Measurements from ENCODE around the gene LHPP.

Gene LHPP

GRCh38 chr10:124512600-124512999 lies 51.0 kb downstream of the LHPP start:
- CTCF ChIA-PET = interaction anchor here (1.5 kb wide), 1 partner anchor 22 kb away, joined by 3 read pairs; no protein-coding TSS in a partner anchor
- no peak for DNase-seq
- 92% methylated on average over 4 of the region's 8 CpGs for WGBS (ENCODE audit: insufficient coverage)

GRCh38 chr10:124515244-124515970 lies 53.8 kb downstream of the LHPP start:
- POLR2A ChIA-PET = no interaction called here
- Histone ChIP-seq H3K4me1 (ENCODE audit: control extremely low read depth in 1 of 4, control insufficient read depth in 4 of 4, insufficient read depth in 4 of 4, low read length in 3 of 4) (no peaks in the 10 kb centered on the region), H3K4me3 (ENCODE audit: control insufficient read depth in 1 of 7, extremely low read depth in 1 of 7, insufficient read depth in 4 of 7, low read depth in 2 of 7, low read length in 6 of 7) (no peak overlapping the region), H3K9me3 (ENCODE audit: control extremely low read depth in 1 of 5, control insufficient read depth in 4 of 5, insufficient read depth in 2 of 5, low read depth in 1 of 5, low read length in 4 of 5) (no peaks in the 10 kb centered on the region), H3K27ac (ENCODE audit: insufficient read depth in 1 of 2, low read depth in 1 of 2, low read length in 2 of 2, poor library complexity in 1 of 2, severe bottlenecking in 2 of 2) (no peak overlapping the region), H3K27me3 (replicated peaks in 2 of 5; ENCODE audit: control insufficient read depth in 4 of 5, insufficient read depth in 5 of 5, low read length in 4 of 5) (no peaks in the 10 kb centered on the region), H3K36me3 (ENCODE audit: control insufficient read depth in 4 of 4, insufficient read depth in 4 of 4, low read length in 3 of 4) (no peaks in the 10 kb centered on the region)
- no peak for DNase-seq
- WGBS (ENCODE audit: insufficient coverage) = 98% methylated on average over 13 of the region's 13 CpGs
- CTCF ChIA-PET = interaction anchor here (1.3 kb wide), 1 partner anchor 14 kb away, joined by 3 read pairs; no protein-coding TSS in a partner anchor

More at GRCh38 chr10:124512600-124512999, 51.0 kb downstream of the LHPP start:
- Histone ChIP-seq H3K36me3 (ENCODE audit: control insufficient read depth in 4 of 4, insufficient read depth in 4 of 4, low read length in 3 of 4) (no peaks in the 10 kb centered on the region), H3K4me3 (ENCODE audit: control insufficient read depth in 1 of 7, extremely low read depth in 1 of 7, insufficient read depth in 4 of 7, low read depth in 2 of 7, low read length in 6 of 7) (no peak overlapping the region), H3K27ac (ENCODE audit: insufficient read depth in 1 of 2, low read depth in 1 of 2, low read length in 2 of 2, poor library complexity in 1 of 2, severe bottlenecking in 2 of 2) (no peak overlapping the region), H3K9me3 (ENCODE audit: control extremely low read depth in 1 of 5, control insufficient read depth in 4 of 5, insufficient read depth in 2 of 5, low read depth in 1 of 5, low read length in 4 of 5) (no peaks in the 10 kb centered on the region), H3K27me3 (replicated peaks in 2 of 5; ENCODE audit: control insufficient read depth in 4 of 5, insufficient read depth in 5 of 5, low read length in 4 of 5) (no peaks in the 10 kb centered on the region), H3K4me1 (ENCODE audit: control extremely low read depth in 1 of 4, control insufficient read depth in 4 of 4, insufficient read depth in 4 of 4, low read length in 3 of 4) (no peaks in the 10 kb centered on the region)
- POLR2A ChIA-PET = no interaction called here

- WGBS (ENCODE audit: insufficient coverage) = 95% methylated on average over 6 of the region's 9 CpGs
- POLR2A ChIA-PET = no interaction called here
- no peak overlapping the region for H3K27ac ChIP-seq (ENCODE audit: insufficient read depth in 1 of 2, low read depth in 1 of 2, low read length in 2 of 2, poor library complexity in 1 of 2, severe bottlenecking in 2 of 2)
- CTCF ChIA-PET = no interaction called here
- H3K36me3 ChIP-seq (ENCODE audit: control insufficient read depth in 4 of 4, insufficient read depth in 4 of 4, low read length in 3 of 4) = no peaks in the 10 kb centered on the region
- no peak overlapping the region for H3K4me3 ChIP-seq (ENCODE audit: control insufficient read depth in 1 of 7, extremely low read depth in 1 of 7, insufficient read depth in 4 of 7, low read depth in 2 of 7, low read length in 6 of 7)
- H3K27me3 ChIP-seq (replicated peaks in 2 of 5; ENCODE audit: control insufficient read depth in 4 of 5, insufficient read depth in 5 of 5, low read length in 4 of 5) = no peaks in the 10 kb centered on the region
- no peaks in the 10 kb centered on the region for H3K9me3 ChIP-seq (ENCODE audit: control extremely low read depth in 1 of 5, control insufficient read depth in 4 of 5, insufficient read depth in 2 of 5, low read depth in 1 of 5, low read length in 4 of 5)
- H3K4me1 ChIP-seq (ENCODE audit: control extremely low read depth in 1 of 4, control insufficient read depth in 4 of 4, insufficient read depth in 4 of 4, low read length in 3 of 4) = no peaks in the 10 kb centered on the region
- DNase-seq = no peak
Observed at GRCh38 chr10:124516181-124516580, 54.6 kb downstream of the LHPP start.

GRCh38 chr10:124516746-124517397 lies 55.2 kb downstream of the LHPP start:
- Histone ChIP-seq H3K4me3 (ENCODE audit: control insufficient read depth in 1 of 7, extremely low read depth in 1 of 7, insufficient read depth in 4 of 7, low read depth in 2 of 7, low read length in 6 of 7) (no peak overlapping the region), H3K36me3 (ENCODE audit: control insufficient read depth in 4 of 4, insufficient read depth in 4 of 4, low read length in 3 of 4) (no peaks in the 10 kb centered on the region), H3K4me1 (ENCODE audit: control extremely low read depth in 1 of 4, control insufficient read depth in 4 of 4, insufficient read depth in 4 of 4, low read length in 3 of 4) (no peaks in the 10 kb centered on the region), H3K27me3 (replicated peaks in 2 of 5; ENCODE audit: control insufficient read depth in 4 of 5, insufficient read depth in 5 of 5, low read length in 4 of 5) (no peaks in the 10 kb centered on the region), H3K27ac (ENCODE audit: insufficient read depth in 1 of 2, low read depth in 1 of 2, low read length in 2 of 2, poor library complexity in 1 of 2, severe bottlenecking in 2 of 2) (no peak overlapping the region), H3K9me3 (ENCODE audit: control extremely low read depth in 1 of 5, control insufficient read depth in 4 of 5, insufficient read depth in 2 of 5, low read depth in 1 of 5, low read length in 4 of 5) (no peaks in the 10 kb centered on the region)
- no peak for DNase-seq
- ChIA-PET POLR2A (no interaction called here), CTCF (no interaction called here)
- WGBS (ENCODE audit: insufficient coverage) = 95% methylated on average over 19 of the region's 21 CpGs

GRCh38 chr10:124517461-124517860 lies 55.8 kb downstream of the LHPP start:
- no peak overlapping the region for H3K27ac ChIP-seq (ENCODE audit: insufficient read depth in 1 of 2, low read depth in 1 of 2, low read length in 2 of 2, poor library complexity in 1 of 2, severe bottlenecking in 2 of 2)
- no peak for DNase-seq
- H3K27me3 ChIP-seq (replicated peaks in 2 of 5; ENCODE audit: control insufficient read depth in 4 of 5, insufficient read depth in 5 of 5, low read length in 4 of 5) = no peaks in the 10 kb centered on the region
- H3K4me1 ChIP-seq (ENCODE audit: control extremely low read depth in 1 of 4, control insufficient read depth in 4 of 4, insufficient read depth in 4 of 4, low read length in 3 of 4) = no peaks in the 10 kb centered on the region
- CTCF ChIA-PET = no interaction called here
- 98% methylated on average over 5 of the region's 6 CpGs for WGBS (ENCODE audit: insufficient coverage)
- H3K9me3 ChIP-seq (ENCODE audit: control extremely low read depth in 1 of 5, control insufficient read depth in 4 of 5, insufficient read depth in 2 of 5, low read depth in 1 of 5, low read length in 4 of 5) = no peaks in the 10 kb centered on the region
- H3K36me3 ChIP-seq (ENCODE audit: control insufficient read depth in 4 of 4, insufficient read depth in 4 of 4, low read length in 3 of 4) = no peaks in the 10 kb centered on the region
- no peak overlapping the region for H3K4me3 ChIP-seq (ENCODE audit: control insufficient read depth in 1 of 7, extremely low read depth in 1 of 7, insufficient read depth in 4 of 7, low read depth in 2 of 7, low read length in 6 of 7)
- POLR2A ChIA-PET = no interaction called here

- no peak for DNase-seq
- Histone ChIP-seq H3K4me1 (ENCODE audit: control extremely low read depth in 1 of 4, control insufficient read depth in 4 of 4, insufficient read depth in 4 of 4, low read length in 3 of 4) (peaks cover 0 to 2% (median 0%) of the 10 kb centered on the region in 4 experiments), H3K27ac (ENCODE audit: insufficient read depth in 1 of 2, low read depth in 1 of 2, low read length in 2 of 2, poor library complexity in 1 of 2, severe bottlenecking in 2 of 2) (no peak overlapping the region), H3K27me3 (replicated peaks in 2 of 5; ENCODE audit: control insufficient read depth in 4 of 5, insufficient read depth in 5 of 5, low read length in 4 of 5) (no peaks in the 10 kb centered on the region), H3K4me3 (ENCODE audit: control insufficient read depth in 1 of 7, extremely low read depth in 1 of 7, insufficient read depth in 4 of 7, low read depth in 2 of 7, low read length in 6 of 7) (no peak overlapping the region), H3K9me3 (ENCODE audit: control extremely low read depth in 1 of 5, control insufficient read depth in 4 of 5, insufficient read depth in 2 of 5, low read depth in 1 of 5, low read length in 4 of 5) (no peaks in the 10 kb centered on the region), H3K36me3 (ENCODE audit: control insufficient read depth in 4 of 4, insufficient read depth in 4 of 4, low read length in 3 of 4) (no peaks in the 10 kb centered on the region)
- 96% methylated on average over 9 of the region's 9 CpGs for WGBS (ENCODE audit: insufficient coverage)
- ChIA-PET POLR2A (no interaction called here), CTCF (no interaction called here)
Observed at GRCh38 chr10:124517931-124518330, 56.3 kb downstream of the LHPP start.

GRCh38 chr10:124518366-124518765 lies 56.7 kb downstream of the LHPP start:
- no peak overlapping the region for H3K27ac ChIP-seq (ENCODE audit: insufficient read depth in 1 of 2, low read depth in 1 of 2, low read length in 2 of 2, poor library complexity in 1 of 2, severe bottlenecking in 2 of 2)
- no peaks in the 10 kb centered on the region for H3K27me3 ChIP-seq (replicated peaks in 2 of 5; ENCODE audit: control insufficient read depth in 4 of 5, insufficient read depth in 5 of 5, low read length in 4 of 5)
- POLR2A ChIA-PET = no interaction called here
- no peak overlapping the region for H3K4me3 ChIP-seq (ENCODE audit: control insufficient read depth in 1 of 7, extremely low read depth in 1 of 7, insufficient read depth in 4 of 7, low read depth in 2 of 7, low read length in 6 of 7)
- CTCF ChIA-PET = no interaction called here
- no peaks in the 10 kb centered on the region for H3K36me3 ChIP-seq (ENCODE audit: control insufficient read depth in 4 of 4, insufficient read depth in 4 of 4, low read length in 3 of 4)
- 97% methylated on average over 15 of the region's 15 CpGs for WGBS (ENCODE audit: insufficient coverage)
- H3K9me3 ChIP-seq (ENCODE audit: control extremely low read depth in 1 of 5, control insufficient read depth in 4 of 5, insufficient read depth in 2 of 5, low read depth in 1 of 5, low read length in 4 of 5) = no peaks in the 10 kb centered on the region
- DNase-seq = no peak
- H3K4me1 ChIP-seq (ENCODE audit: control extremely low read depth in 1 of 4, control insufficient read depth in 4 of 4, insufficient read depth in 4 of 4, low read length in 3 of 4) = peaks cover 0 to 6% (median 2%) of the 10 kb centered on the region in 4 experiments
